ENCODE results near the gene DPYSL4. TPM values are rescaled to one million over a fixed set of nuclear protein-coding genes. Genes with fewer than 3 reads are reported as not detected.

The DPYSL4 gene
- polyA plus RNA-seq (ENCODE audit: insufficient read length): 16.3 TPM
- long read RNA-seq, donor 1, transcript DPYSL4-201 (14 exons, 2,729 nt): major isoform, 9 of 9 reads
- long read RNA-seq, donor 1, partial matches to known transcripts: 0 of 9 reads
- long read RNA-seq, donor 1, other reads (novel, unspliced or antisense): 0 of 9 reads
- long read RNA-seq, donor 2, transcript DPYSL4-201 (14 exons, 2,729 nt): major isoform, 5 of 6 reads
- long read RNA-seq, donor 2, partial matches to known transcripts: 0 of 6 reads
- long read RNA-seq, donor 2, other reads (novel, unspliced or antisense): 0 of 6 reads
- long read RNA-seq, donor 3, partial matches to known transcripts: 0 of 1 reads
- long read RNA-seq, donor 3, other reads (novel, unspliced or antisense): 0 of 1 reads
- long read RNA-seq, donor 4: 0 reads
- long read RNA-seq, donor 5, partial matches to known transcripts: 0 of 4 reads
- long read RNA-seq, donor 5, other reads (novel, unspliced or antisense): 0 of 4 reads
- long read RNA-seq, donor 6, partial matches to known transcripts: 0 of 3 reads
- long read RNA-seq, donor 6, other reads (novel, unspliced or antisense): 0 of 3 reads
- long read RNA-seq, donor 7, transcript DPYSL4-201 (14 exons, 2,729 nt): major isoform, 7 of 12 reads
- long read RNA-seq, donor 7, partial matches to known transcripts: 5 of 12 reads
- long read RNA-seq, donor 7, other reads (novel, unspliced or antisense): 0 of 12 reads
- long read RNA-seq, donor 8, partial matches to known transcripts: 0 of 2 reads
- long read RNA-seq, donor 8, other reads (novel, unspliced or antisense): 0 of 2 reads

DNA sequence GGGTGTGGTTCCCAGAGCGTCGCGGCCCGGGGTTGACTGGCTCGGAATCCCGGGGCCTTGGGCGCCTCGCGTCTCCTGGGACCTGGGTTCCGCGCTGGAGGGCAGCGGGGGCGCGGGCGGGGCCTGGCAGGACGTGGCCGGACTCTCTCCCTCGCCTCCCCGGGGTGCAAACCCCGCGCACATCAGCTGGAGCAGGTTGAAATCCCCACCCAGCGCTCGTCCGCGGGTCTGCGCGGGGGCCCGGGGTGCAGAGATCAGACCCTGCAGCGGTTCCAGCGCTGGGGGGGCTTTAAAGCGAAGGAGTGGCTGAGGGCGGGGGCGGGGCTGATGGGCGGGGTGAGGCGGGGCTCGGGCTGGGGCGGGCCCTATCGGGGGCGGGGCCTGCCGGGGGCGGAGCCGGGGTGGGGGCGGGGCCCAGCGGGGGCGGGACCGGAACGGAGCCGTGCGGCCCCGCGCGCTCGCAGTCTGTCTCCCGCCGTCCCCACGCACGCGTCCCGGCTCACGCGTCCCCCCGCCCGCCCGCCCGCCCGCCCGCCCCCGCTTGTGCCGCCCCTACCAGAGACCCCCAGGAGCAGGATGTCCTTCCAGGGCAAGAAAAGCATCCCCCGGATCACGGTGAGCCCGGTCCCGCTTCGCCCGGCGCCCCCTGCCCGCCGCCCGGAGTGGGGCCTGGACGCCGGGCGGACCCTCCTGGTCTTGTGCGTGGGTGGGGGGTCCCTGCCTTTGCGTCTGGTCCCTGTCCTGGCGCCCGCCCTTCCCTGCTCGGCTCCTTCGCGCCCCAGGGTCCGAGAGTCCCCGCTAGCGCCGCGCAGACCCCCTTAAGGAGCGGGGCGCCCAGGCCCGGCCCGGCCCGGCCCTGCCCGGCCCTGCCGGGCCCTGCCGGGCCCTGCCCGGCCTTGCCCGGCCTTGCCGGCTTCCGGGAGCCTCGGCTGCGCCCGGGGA, at the start of gene DPYSL4:
Gene DPYSL4 (plus strand): TSS at position 461 of the 942 bp plus-strand sequence. CDS start 116 bp downstream, at position 577.
- no peak for DNase-seq

DNA sequence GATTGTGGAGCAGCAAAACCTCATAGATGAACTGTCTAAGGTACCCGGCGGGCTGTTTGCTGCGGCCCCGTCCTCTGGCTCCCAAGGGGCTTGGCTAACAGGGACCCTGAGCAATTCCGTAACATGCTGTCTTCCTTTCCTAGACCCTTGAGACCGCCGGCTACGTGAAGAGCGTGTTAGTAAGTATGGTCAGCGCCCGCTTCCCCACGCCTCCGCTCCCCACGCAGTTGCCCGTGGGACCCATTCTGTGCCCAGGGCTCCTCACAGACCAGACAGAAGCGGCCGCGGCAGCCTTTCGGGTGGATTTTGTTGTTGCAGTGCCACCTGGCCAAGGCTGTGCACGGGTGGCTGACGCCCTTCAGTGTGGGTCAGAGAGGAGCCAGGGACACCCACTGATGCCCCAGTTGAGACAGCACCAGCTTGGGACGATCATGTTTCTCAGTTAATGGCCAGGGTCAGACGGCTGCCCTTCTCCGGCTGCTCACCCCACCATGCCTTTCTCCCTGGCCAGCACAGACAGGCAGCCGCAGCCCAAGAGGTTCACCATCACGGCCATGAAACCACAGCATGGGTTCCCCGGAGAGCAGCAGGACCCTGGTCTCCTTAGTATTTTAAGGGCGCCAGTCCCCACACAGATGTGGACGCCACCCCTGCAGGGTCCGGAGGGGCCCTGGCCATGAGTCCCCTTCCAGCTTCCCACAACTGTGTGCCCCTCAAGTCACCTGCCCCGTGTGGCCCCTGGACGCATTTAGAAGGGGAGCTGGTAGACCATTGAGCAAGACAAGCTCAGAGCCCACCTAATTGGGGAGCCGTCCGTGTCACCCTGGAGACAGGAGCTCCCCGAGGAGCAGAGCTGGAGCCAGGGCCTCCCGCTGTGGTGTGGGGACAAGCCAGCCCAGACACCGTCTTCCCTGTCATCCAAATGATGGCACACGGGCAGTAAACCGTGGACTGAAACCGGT, 49.4 kb upstream of the DPYSL4 start:
- no peak for DNase-seq

DNA sequence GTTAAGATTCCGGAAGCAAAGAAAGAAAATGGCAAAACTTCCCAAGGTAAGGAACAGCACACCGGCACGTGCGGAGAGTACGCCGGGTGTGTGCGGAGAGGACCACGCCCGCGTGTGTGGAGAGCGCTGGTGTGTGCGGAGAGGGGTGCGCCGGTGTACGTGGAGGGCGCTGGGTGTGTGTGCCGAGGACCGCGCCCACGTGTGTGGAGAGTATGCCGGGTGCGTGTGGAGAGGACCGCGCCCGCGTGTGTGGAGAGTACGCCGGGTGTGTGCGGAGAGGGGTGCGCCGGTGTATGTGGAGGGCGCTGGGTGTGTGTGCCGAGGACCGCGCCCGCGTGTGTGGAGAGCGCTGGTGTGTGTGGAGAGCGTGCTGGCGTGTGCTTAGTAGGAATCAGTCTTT, 48.6 kb upstream of the DPYSL4 start:
- no peak for DNase-seq

DNA sequence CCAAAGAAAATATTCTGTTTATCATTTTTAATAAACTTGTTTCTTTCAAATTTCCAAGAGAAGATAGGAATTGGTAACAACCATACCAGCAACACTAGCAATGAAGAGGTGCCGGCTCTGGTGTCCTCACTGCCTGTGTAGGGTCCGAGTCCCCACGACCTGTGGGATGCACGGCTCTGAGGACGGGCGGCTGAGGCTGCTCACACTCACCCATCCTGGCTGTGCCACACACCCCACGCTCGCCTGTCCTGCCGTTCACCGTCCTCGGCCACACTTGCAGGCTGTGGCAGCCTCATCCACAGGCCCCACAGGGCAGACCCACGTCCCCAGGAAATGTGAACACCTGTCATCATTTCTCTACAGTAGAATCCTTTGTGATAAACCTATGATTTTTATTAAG, 48.2 kb upstream of the DPYSL4 start:
- no peak for DNase-seq

DNA sequence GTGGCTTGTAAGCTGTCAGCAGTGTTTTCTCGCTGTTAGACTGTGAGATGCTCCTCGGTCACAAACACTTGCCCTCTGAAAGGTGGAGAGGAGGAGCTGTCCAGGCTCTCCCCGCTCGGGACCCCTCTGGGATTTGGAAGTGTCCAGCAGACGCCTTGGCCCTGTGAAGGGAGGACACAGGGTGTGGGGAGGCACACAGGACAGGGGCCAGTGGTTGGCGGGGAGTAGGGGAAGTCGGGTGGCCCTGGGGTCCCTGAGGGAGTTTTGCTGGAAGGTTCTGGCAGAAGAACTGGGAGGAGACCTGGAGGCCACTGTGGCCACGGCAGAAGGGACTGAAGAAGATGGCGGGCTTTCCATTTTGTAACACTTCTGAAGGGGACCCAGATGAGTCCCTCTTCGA, 47.2 kb upstream of the DPYSL4 start:
- no peak for DNase-seq

DNA sequence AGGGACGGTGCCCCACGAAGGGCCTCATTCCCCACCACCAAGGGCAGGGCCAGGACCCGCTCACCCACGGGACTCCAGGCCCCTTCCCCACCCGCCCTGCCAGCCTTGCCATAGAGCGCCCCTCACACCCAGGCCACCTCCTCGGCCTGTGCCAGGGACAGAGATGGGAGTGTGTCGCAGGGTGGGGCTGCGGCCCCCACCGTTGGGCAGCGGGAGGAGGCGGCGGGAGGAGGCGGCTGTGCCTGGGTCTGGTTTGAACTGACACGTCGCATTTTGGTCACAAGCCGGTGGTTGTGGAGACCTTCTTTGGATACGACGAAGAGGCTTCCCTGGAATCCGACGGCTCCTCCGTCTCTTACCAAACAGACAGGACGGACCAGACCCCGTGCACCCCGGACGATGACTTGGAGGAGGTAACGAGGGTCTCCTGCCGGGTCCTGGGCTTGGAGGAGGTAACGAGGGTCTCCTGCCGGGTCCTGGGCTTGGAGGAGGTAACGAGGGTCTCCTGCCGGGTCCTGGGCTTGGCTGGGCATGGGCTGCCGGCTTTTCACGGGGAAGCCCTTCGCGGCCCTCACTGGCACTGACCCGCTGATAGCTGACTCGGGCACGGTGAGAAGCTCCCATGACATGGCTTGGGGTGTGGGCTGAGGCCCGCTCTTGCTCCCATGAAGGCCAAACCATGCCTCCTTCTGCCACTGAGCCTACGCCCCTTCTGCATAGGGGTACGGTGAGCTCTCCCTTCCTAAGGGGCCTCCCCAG, 46.4 kb upstream of the DPYSL4 start:
- DNase-seq: no peak

DNA sequence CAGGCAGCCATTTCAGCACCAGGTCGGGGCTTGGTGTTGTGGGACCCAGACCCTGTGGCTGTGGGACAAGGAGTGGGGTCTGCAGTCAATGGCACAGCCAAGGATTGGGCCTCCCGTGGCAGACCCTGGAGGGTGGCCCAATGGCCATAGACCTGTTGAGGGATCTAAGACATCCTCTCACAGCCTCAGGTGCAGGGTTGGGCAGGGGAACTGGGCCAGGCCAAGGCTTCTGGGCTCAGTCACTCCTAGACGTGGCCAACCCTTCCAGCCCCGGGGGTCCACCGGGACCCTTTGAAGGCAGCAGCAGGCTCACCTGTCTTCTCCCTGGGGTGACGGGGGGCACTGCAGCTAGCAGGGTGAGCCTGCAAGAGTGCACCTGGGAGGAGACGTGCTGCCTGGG, 45.7 kb upstream of the DPYSL4 start:
- DNase-seq: no peak

DNA sequence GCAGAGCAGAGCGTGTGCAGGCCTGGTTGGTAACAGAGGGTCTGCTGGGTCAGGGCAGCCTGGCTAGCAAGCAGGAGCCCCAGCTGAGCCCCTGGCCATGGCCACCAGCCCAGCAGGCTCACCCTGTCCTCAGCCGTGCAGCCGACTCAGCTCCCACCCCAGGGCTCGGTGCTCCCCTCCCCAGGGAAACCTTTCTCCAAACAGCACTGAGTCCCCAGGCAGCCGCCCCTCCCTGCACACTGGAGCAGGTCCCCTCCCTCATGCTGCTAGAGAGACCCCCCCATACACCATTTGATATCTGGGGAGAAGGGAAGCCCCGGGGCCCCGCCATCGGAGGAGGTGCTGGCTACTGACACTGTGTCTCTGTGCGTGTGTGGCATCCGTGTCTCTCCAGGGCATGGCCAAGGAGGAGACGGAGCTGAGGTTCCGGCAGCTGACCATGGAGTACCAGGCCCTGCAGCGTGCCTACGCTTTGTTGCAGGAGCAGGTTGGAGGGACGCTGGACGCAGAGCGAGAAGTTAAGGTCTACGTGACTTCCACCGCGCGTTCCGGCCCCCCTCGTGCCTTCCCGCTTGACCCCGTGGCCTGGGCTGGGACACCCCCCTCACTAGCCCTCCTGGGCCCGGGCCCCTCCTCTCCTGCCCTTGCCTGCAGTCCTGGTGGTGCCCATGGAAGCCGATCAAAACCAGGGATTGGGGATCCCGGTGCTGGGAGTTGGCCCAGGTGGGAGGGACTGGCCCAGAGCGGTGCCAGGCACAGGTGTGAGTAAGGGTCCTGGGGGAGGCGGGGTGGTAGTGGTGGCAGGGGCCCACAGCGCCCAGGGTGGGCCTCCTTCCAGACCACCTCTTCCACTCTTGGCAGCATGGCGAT, 45.0 kb upstream of the DPYSL4 start:
- DNase-seq: no peak

DNA sequence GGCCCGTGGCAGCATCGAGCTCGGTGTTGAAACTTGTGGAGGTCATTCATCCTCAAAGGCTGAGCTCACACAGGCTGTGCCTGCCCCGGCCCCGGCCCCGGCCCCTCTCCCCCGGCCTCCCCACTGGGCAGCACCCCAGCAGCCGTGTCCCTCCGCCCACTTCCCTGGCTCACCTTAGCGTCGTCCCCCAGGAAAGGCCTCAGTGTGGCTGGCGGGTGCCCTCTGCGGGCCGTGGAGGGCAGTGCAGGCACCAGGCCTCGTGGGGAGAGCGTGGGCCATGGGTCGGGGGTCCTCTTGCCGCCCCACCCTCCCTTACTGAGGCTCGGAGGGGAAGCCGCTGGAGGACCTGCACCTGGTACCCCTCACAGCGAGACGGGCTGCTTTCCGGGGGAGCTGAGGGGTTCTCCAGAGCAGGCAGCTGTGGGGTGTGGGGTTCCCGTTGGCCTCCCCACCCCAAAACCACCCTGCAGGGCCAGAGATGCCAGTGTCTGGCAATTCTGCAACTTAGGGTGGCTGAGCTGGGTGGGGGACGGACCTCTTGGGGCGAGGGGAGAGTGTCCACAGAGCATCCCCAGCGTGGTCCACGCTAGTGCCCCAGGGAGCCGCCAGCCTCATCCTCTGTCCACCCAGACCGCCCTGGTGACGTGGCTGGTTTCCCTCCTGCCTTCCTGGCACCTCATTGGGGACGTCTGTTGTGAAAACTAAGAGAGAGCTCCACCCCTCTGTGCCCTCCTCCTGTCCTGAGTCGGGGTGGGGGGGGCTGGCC, 44.2 kb upstream of the DPYSL4 start:
- no peak for DNase-seq

DNA sequence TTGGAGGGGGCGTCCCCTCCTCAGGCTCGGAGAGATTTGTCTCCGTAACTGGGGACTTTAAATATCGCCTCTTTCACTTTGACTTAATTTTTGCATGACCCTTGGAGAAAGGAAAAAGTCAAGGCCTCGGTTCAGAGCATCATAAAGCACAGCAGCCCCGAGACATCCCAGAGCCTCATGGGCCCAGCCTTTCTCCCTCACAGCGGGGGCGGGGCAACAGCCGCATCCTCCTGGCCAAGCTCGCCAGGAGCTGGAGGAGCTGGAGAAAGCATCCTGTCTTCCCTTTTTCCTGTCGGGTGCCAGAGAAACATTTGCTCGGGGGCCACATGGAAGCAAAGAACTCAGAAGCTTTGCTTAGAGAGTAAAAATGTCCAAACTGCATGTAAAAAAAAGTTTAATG, 43.6 kb upstream of the DPYSL4 start:
- no peak for DNase-seq

DNA sequence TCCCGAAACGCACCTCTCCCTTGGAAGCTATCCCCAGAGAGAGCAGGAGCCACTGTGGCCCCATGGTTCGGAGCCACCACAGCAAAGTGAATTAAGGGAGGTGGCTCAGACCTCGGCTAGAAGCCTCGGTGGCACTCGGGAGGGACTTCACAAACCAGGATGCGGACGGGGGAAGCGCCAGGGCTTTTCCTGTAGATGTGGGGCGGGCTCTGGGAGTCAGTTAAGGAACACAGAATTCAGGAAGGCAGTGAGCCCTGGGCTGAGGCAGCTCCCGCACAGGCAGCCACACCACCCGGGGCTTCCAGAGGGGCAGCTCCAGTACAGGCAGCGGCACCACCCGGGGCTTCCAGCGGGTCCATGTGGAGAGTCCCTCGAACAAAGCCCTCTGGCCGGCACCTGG, 42.7 kb upstream of the DPYSL4 start:
- DNase-seq: no peak

DNA sequence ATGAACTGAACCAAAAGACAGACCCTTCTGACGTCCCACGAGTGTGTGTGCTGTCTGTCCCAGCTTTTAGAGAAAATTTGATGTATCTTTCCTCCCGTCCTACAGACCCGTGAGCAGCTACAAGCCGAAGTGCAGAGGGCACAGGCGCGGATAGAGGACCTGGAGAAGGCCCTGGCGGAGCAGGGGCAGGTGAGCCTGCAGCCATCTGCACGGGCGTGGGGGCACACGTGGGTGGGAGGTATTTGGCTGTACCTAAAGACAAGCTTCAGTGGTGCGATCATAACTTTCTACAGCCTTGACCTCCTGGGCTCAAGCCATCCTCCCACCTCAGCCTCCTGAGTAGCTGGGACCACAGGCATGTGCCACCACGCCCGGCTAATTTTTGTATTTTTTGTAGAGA, 41.7 kb upstream of the DPYSL4 start:
- DNase-seq: no peak

DNA sequence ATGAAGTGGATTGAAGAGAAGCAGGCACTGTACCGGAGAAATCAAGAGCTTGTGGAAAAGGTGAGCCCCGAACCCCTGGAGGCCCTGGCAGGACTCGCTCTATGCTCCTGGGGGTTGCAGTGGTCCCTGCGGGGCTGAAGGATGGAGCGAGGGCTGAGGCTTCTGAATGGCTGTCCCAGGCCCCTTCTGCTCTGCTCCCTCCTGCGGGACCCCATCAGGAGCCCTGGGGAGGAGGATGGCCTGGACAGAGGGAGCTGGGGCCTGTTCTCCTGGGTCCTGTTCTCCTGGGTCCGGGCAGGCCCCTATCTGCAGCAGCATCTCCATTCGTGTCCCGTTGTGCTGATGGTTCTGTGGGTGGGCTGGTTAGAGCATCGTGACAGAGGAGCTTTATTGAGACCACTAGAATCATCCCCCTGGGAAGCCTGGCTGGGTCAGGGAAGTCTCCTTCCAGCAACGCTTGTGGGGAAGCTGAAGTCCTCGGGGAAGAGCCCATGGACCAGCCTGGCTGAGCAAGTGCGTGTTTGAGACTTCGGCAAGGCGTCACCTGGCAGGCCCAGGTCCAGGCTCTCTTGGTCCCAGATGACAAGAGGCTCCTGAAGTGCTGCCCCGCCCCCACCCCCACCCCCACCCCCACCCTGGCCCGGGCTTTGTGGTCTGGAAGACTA, 41.1 kb upstream of the DPYSL4 start:
- no peak for DNase-seq

DNA sequence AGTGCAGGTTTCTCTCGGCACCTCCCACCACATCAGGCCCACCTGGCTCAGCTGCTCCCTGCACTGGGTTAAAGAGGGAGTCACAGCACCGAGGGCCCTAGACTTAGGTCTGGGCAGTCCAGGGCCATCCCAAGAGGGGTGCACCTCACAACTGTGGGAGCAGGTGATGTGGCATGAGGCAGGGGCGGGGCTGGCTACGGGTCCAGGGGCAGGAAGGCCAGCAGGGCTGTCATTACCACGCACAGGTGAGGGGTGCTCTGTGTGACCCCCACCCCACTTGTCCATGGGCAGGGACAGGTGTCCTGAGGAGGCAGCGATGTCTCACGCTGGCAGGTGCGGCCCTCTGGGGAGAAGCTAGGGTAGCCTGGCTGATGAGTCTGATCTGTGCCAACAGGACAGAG, 40.5 kb upstream of the DPYSL4 start:
- no peak for DNase-seq

DNA sequence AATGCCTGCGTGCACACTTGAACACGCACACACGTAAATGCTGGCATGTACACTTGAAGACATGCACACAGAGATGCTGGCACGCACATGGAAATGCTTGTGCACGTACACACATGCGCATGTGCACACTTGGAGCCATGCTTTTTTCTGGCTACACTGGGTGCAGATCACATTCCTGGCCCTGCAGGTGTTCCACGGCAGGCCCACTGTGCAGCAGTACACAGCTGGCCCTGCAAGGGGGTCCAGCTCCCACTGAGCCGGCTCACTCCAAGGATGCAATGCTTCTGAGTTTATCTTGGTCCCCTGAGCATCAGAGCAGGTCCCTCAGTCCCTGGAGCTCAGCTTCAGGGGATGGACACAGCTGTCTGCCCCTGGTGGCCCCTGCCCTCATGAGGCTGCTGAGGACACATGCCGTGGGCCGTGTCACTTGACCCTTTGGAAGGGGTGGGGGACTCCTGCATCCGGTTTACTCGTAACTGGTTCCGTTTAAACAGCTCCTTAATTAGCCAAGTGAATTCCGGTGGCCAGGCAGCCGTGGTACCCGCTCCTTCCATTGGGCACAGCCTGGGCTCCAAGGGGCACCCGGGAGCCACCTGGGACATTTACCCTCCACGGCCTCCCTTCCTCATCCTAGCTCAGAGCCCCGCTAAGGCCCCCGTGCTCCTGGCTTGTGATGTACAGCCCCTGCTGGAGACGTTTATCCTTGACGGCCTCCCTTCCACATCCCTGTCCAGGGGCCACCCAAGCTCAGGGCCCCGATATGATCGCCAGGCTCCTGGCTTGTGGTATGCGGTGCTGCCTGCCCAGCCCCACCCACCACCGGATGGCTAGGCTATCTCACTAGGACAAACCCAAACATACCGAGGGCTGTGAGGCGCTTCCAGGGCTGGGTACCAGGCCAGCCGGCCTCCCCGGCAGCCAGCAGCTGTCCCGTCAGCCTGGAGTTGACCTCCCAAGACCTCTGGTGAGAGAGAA, 39.5 kb upstream of the DPYSL4 start:
- no peak for DNase-seq

Data from left kidney (tissue), 8 donors.